Tibial artery (tissue), 4 donors: ENCODE data around the gene IL12B.

Experiments
- DNase-seq, 2 donors: peaks; one replicate each; pipeline ENCODE4 v3.0.0-alpha.2; 2019
- H3K27ac ChIP-seq, 2 donors: fragments of 200-600 bp; sonication (generic) in 1 of 2; 1 replicate in 1 of 2; 2 replicates in 1 of 2; pipeline ENCODE4 v1.5.1; 2018 to 2019; ENCODE audit warnings: mild to moderate bottlenecking in 1 of 2
- H3K27me3 ChIP-seq, 2 donors: fragments of 200-600 bp; sonication (generic) in 1 of 2; one replicate each; pipeline versions ENCODE4 v1.5.1 to v1.6.0; 2016 to 2019
- H3K36me3 ChIP-seq, 3 donors: fragments of 200-600 bp; sonication (generic) in 2 of 3; one replicate each; pipeline ENCODE4 v1.5.1; 2016 to 2019; ENCODE audit warnings: mild to moderate bottlenecking in 2 of 3
- H3K4me1 ChIP-seq, 4 donors: fragments of 200-600 bp; sonication (generic) in 2 of 4; 1 replicate in 3 of 4; 2 replicates in 1 of 4; pipeline ENCODE4 v1.5.1; 2016 to 2019
- H3K4me3 ChIP-seq, 2 donors: fragments of 200-600 bp; sonication (generic) in 1 of 2; 1 replicate in 1 of 2; 2 replicates in 1 of 2; pipeline ENCODE4 v1.5.1; 2018 to 2019; ENCODE audit warnings: mild to moderate bottlenecking in 2 of 2
- H3K9me3 ChIP-seq, 3 donors: fragments of 200-600 bp; sonication (generic) in 1 of 3; one replicate each; pipeline ENCODE4 v1.5.1; 2016 to 2019
- CTCF ChIP-seq, 2 experiments: fragments of 200-600 bp in 1 of 2; fragments of 450-650 bp in 1 of 2; IDR thresholded peaks; one replicate each; pipeline ENCODE4 v1.5.1; 2017 to 2019; ENCODE audit warnings: antibody characterized with exemption in 2 of 2, mild to moderate bottlenecking in 1 of 2, moderate library complexity in 1 of 2
- intact Hi-C: fragments of 100-400 bp; cut with DNase I; formaldehyde crosslinking; loops from one replicate; pipeline ENCODE4 v1.15.0; 2023; ENCODE audit warnings: low total_unique reads

Gene IL12B

DNA sequence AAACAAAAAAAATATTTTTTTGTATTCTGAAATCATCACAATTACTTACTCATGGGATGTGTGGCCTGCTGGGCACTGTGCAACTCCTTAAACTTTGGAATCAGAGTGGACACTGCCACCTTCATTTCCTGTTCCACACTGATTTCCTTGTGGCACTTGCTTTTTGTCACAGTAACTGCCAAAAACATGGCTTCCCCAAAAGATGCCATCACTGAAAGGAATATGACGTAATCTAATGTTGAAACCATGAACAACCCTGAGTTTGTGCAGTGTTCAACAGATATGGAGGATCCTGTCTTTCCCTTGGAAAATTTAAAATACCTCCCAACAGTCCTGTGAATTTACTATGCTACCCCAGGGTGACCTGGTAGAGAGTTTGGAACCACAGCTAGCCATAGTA is 12.6 kb upstream of the IL12B start:
- Histone ChIP-seq H3K4me1 (peaks cover 0 to 4% (median 0%) of the 10 kb centered on the region in 4 donors), H3K9me3 (peaks cover 0 to 14% (median 9%) of the 10 kb centered on the region in 3 donors), H3K36me3 (no peaks in the 10 kb centered on the region), H3K27ac (no peak overlapping the region), H3K27me3 (no peaks in the 10 kb centered on the region), H3K4me3 (no peak overlapping the region)
- no peak for TF ChIP-seq CTCF (IDR thresholded peaks at IDR 0.05)
- no peak for DNase-seq
- intact Hi-C loops: no loop called here

GRCh38 chr5:159341906-159342310 is 11.6 kb upstream of the IL12B start:
- no peak overlapping the region for H3K4me3 ChIP-seq
- H3K4me1 ChIP-seq: peaks cover 0 to 4% (median 0%) of the 10 kb centered on the region in 4 donors
- TF ChIP-seq CTCF (IDR thresholded peaks at IDR 0.05): no peak
- intact Hi-C loops: no loop called here
- no peak overlapping the region for H3K27ac ChIP-seq
- DNase-seq: peak; percentile 73 to 76
- no peaks in the 10 kb centered on the region for H3K36me3 ChIP-seq
- no peaks in the 10 kb centered on the region for H3K27me3 ChIP-seq
- H3K9me3 ChIP-seq: peaks cover 0 to 14% (median 9%) of the 10 kb centered on the region in 3 donors

DNA sequence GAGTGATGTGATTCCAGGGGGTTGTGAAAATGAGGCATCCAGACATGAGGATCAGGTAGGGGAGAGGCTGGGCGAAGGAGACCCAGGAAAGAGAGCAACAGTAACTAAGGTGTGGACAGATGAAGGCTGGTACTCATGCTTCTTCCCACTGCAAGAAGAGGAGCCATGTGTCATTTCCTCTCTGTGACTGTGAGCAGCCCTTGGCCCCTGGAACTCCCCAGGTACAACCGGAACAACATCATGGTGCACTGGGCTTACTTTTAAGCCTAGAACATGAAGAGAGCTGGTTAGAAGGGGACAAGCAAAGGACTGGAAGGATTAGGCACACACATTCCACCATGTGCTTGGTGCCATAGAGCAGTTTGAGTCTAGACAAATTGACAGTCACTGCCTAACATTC is 10.9 kb upstream of the IL12B start:
- TF ChIP-seq CTCF (IDR thresholded peaks at IDR 0.05): no peak
- Histone ChIP-seq H3K27me3 (no peaks in the 10 kb centered on the region), H3K36me3 (no peaks in the 10 kb centered on the region), H3K4me3 (no peak overlapping the region), H3K9me3 (peaks cover 0 to 14% (median 9%) of the 10 kb centered on the region in 3 donors), H3K27ac (no peak overlapping the region), H3K4me1 (peaks cover 0 to 4% (median 0%) of the 10 kb centered on the region in 4 donors)
- DNase-seq: no peak
- intact Hi-C loops: no loop called here

- H3K27ac ChIP-seq: no peak overlapping the region
- TF ChIP-seq CTCF (IDR thresholded peaks at IDR 0.05): no peak
- no peaks in the 10 kb centered on the region for H3K27me3 ChIP-seq
- no peak overlapping the region for H3K4me3 ChIP-seq
- peaks cover 0 to 14% (median 9%) of the 10 kb centered on the region in 3 donors for H3K9me3 ChIP-seq
- no peaks in the 10 kb centered on the region for H3K36me3 ChIP-seq
- no peak for DNase-seq
- peaks cover 0 to 4% (median 0%) of the 10 kb centered on the region in 4 donors for H3K4me1 ChIP-seq
- intact Hi-C loops: no loop called here
Measured at GRCh38 chr5:159340511-159340910, 10.2 kb upstream of the IL12B start.

DNA sequence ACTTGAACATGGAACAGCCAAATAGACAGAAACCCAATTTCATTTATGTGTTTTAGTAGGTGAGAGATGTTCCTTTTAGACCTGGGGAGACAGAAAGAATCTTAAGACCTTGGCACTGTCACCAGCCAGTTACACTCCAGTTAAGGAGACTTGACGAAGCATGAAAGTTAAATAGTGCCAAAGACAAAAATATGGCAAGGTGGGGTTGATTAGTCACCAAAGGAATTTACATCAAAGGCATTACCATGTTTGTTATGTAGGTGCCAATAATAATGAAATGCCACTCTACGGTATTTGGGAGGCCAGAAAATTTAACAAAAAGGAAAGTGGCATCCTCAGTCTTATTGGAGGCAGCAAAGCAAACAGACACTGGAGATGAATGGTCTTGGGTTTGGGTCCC is 9.2 kb upstream of the IL12B start:
- Histone ChIP-seq H3K27ac (no peak overlapping the region), H3K36me3 (no peaks in the 10 kb centered on the region), H3K4me1 (peaks cover 0 to 4% (median 0%) of the 10 kb centered on the region in 4 donors), H3K9me3 (peaks cover 0 to 7% (median 6%) of the 10 kb centered on the region in 3 donors), H3K27me3 (no peaks in the 10 kb centered on the region), H3K4me3 (no peak overlapping the region)
- no peak for DNase-seq
- no peak for TF ChIP-seq CTCF (IDR thresholded peaks at IDR 0.05)
- intact Hi-C loops: no loop called here

DNA sequence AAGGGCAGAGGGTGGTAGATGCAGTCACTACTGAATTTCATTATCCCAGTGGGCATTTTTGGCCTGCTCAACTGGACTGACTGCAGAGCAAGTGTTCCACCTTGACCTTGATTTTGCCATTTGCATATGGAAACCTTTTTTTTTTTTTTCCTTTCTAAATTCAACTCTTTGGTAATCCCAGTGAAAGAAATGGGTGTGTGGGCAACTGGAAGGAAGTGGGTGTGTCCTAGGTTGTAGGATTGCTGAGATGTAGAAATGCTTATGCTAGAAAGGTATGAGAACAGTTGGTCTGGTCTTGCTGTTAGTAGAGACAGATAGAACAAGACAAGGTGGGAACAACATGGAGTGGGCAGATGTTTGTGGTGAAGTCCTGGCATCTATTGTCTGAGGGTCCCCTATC is 7.8 kb upstream of the IL12B start:
- DNase-seq: no peak
- intact Hi-C loops: no loop called here
- Histone ChIP-seq H3K27me3 (no peaks in the 10 kb centered on the region), H3K4me3 (no peak overlapping the region), H3K27ac (no peak overlapping the region), H3K36me3 (no peaks in the 10 kb centered on the region), H3K4me1 (peaks cover 0 to 4% (median 0%) of the 10 kb centered on the region in 4 donors), H3K9me3 (no peaks in the 10 kb centered on the region)
- no peak for TF ChIP-seq CTCF (IDR thresholded peaks at IDR 0.05)
